B cell (primary cell): Measurements from ENCODE around the gene TEX54. TPM values are rescaled to one million over a fixed set of nuclear protein-coding genes. Genes with fewer than 3 reads are reported as not detected.
A peak's percentile ranks its signal among the peaks of the same experiment; 100 is the strongest.
"Not testable (repeated sequence)": the region's sequence is repeated elsewhere in the genome, so short reads cannot be mapped to it uniquely, and the experiment has no call there.

Experiments used
- ATAC-seq: fragments of 200-7000 bp; cut with Tn5 transposase; one replicate; pipeline ENCODE4 v1.10.0; 2021; ENCODE audit warnings: low read depth, mild to moderate bottlenecking, moderate number of reproducible peaks, moderate library complexity
- CTCF ChIA-PET: fragments of 350-600 bp; sonication (Branson Sonifier 250); formaldehyde crosslinking; loops from one replicate; lab custom pipeline; 2021; ENCODE audit warnings: antibody characterized with exemption, inconsistent platforms; lab: Charles Lee
- POLR2A ChIA-PET: fragments of 350-600 bp; sonication (Branson Sonifier 250); formaldehyde crosslinking; loops from one replicate; lab custom pipeline; 2021; ENCODE audit warnings: antibody characterized with exemption; lab: Charles Lee
- DNase-seq: peaks from one replicate; pipeline ENCODE4 v3.0.0; 2013
- H2AFZ ChIP-seq: 2 replicates; pipeline ENCODE4 v1.6.1; 2012; ENCODE audit warnings: mild to moderate bottlenecking, low read depth, low read length; ENCODE audit not compliant: insufficient read depth, poor library complexity, severe bottlenecking
- H3K27ac ChIP-seq, 2 donors: 1 replicate in 1 of 2; 2 replicates in 1 of 2; pipeline ENCODE4 v1.5.1; 2012 to 2013; ENCODE audit warnings: low read length in 2 of 2, mild to moderate bottlenecking in 2 of 2, moderate library complexity in 1 of 2
- H3K27me3 ChIP-seq, 4 experiments: fragments of 200-600 bp in 1 of 4; sonication (generic) in 1 of 4; replicated peaks in 1 of 4; 1 replicate in 2 of 4; 2 replicates in 2 of 4; pipeline versions ENCODE4 v1.6.1 to v1.7.0; 2013 to 2016; ENCODE audit warnings: low read length in 3 of 4, mild to moderate bottlenecking in 2 of 4, mixed read lengths in 1 of 4, moderate library complexity in 1 of 4; ENCODE audit not compliant: insufficient read depth in 4 of 4, control insufficient read depth in 3 of 4; ENCODE audit errors: control extremely low read depth in 1 of 4
- H3K36me3 ChIP-seq, 2 experiments: replicated peaks in 1 of 2; 1 replicate in 1 of 2; 2 replicates in 1 of 2; pipeline versions ENCODE4 v1.6.1 to v1.7.1; 2013; ENCODE audit warnings: low read length in 1 of 2; ENCODE audit not compliant: insufficient read depth in 2 of 2, control insufficient read depth in 1 of 2; ENCODE audit errors: control extremely low read depth in 1 of 2, extremely low read depth in 1 of 2
- H3K4me1 ChIP-seq, 2 donors: fragments of 200-600 bp in 1 of 2; sonication (generic) in 1 of 2; 1 replicate in 1 of 2; 2 replicates in 1 of 2; pipeline versions ENCODE4 v1.5.1 to v1.6.1; 2013 to 2017; ENCODE audit warnings: low read length in 2 of 2; ENCODE audit not compliant: control insufficient read depth in 2 of 2, insufficient read depth in 2 of 2
- H3K4me2 ChIP-seq: replicated peaks from 2 replicates; pipeline ENCODE3; 2012; ENCODE audit warnings: mild to moderate bottlenecking, low read depth, low read length; ENCODE audit not compliant: poor library complexity, severe bottlenecking
- H3K4me3 ChIP-seq, 5 experiments: fragments of 200-600 bp in 1 of 5; sonication (generic) in 1 of 5; 1 replicate in 3 of 5; 2 replicates in 2 of 5; pipeline versions ENCODE4 v1.5.1 to v1.7.0; 2011 to 2016; ENCODE audit warnings: low read length in 4 of 5, mild to moderate bottlenecking in 4 of 5, low read depth in 2 of 5, control low read depth in 1 of 5, moderate library complexity in 1 of 5; ENCODE audit not compliant: insufficient read depth in 1 of 5; ENCODE audit errors: control extremely low read depth in 1 of 5, extremely low read depth in 1 of 5
- H3K79me2 ChIP-seq: fragments of 200-600 bp; sonication (generic); one replicate; pipeline ENCODE4 v1.6.0; 2016; ENCODE audit warnings: low read length; ENCODE audit not compliant: control insufficient read depth, insufficient read depth
- H3K9ac ChIP-seq: fragments of 200-600 bp; sonication (generic); 2 replicates; pipeline ENCODE4 v1.6.1; 2017; ENCODE audit warnings: mild to moderate bottlenecking, low read length, moderate library complexity
- H3K9me3 ChIP-seq, 3 donors: one replicate each; pipeline versions ENCODE4 v1.6.1 to v1.7.1; 2013; ENCODE audit warnings: low read length in 2 of 3; ENCODE audit not compliant: control insufficient read depth in 2 of 3, insufficient read depth in 1 of 3; ENCODE audit errors: control extremely low read depth in 1 of 3
- H4K20me1 ChIP-seq: 2 replicates; pipeline ENCODE4 v1.6.0; 2012; ENCODE audit warnings: mild to moderate bottlenecking, low read length; ENCODE audit not compliant: insufficient read depth, control insufficient read depth, poor library complexity, severe bottlenecking
- H3K27ac Mint-ChIP-seq: one replicate; pipeline ENCODE4 v1.8.0; 2021; ENCODE audit warnings: mixed read lengths
- H3K27me3 Mint-ChIP-seq: one replicate; pipeline ENCODE4 v1.8.0; 2021; ENCODE audit warnings: mixed read lengths
- H3K4me1 Mint-ChIP-seq: one replicate; pipeline ENCODE4 v1.8.0; 2021; ENCODE audit warnings: mixed read lengths
- H3K4me3 Mint-ChIP-seq: one replicate; pipeline ENCODE4 v1.8.0; 2021; ENCODE audit warnings: mixed read lengths
- H3K9me3 Mint-ChIP-seq: one replicate; pipeline ENCODE4 v1.8.0; 2022; ENCODE audit warnings: mixed read lengths; ENCODE audit not compliant: insufficient read depth
- CTCF ChIP-seq: fragments of 200-600 bp; IDR thresholded peaks from one replicate; pipeline ENCODE4 v1.8.0; 2022; ENCODE audit warnings: antibody characterized with exemption, mild to moderate bottlenecking
- EZH2 ChIP-seq: IDR thresholded peaks from 2 replicates; pipeline ENCODE4 v1.6.1; 2012; ENCODE audit warnings: borderline replicate concordance, low read depth, mild to moderate bottlenecking, moderate library complexity, low read length; ENCODE audit not compliant: insufficient read depth, poor library complexity, severe bottlenecking
- WGBS: methylation state at CpG from one replicate; pipeline ENCODE4 v1.1.5; 2013; ENCODE audit warnings: missing lambda C conversion rate; ENCODE audit not compliant: insufficient coverage; 5-methylcytosine and 5-hydroxymethylcytosine counted together
- intact Hi-C: fragments of 100-400 bp; cut with micrococcal nuclease; formaldehyde crosslinking; loops from one replicate; pipeline ENCODE4 v1.10.0; 2022
- polyA plus RNA-seq: library from polyadenylated mRNA; depleted of rRNA; stranded (reverse); fragments of >200 nt; gene quantifications from 2 replicates; pipeline ENCODE4 v1.2.3, GENCODE V29; 2012
- total RNA-seq, 2 donors: library from RNA; stranded (reverse); fragments of 120-200 nt in 1 of 2; gene quantifications; 1 replicate in 1 of 2; 2 replicates in 1 of 2; pipeline versions ENCODE4 v1.2.3 to v1.2.4, GENCODE V29; 2013 to 2022

Gene TEX54
- total and polyA plus RNA-seq, 2 donors (not counting 1 experiment from before 2014, with no cell fraction given): 1.1 TPM; not detected in 1

GRCh38 chr11:62841361-62842170, 8.9 kb upstream of the TEX54 start:
- H3K27me3 Mint-ChIP-seq: no peaks in the 10 kb centered on the region
- no peaks in the 10 kb centered on the region for H3K9me3 ChIP-seq
- H3K79me2 ChIP-seq: peaks cover 28% of the 10 kb centered on the region
- H3K9me3 Mint-ChIP-seq: no peaks in the 10 kb centered on the region
- intact Hi-C loops: loop anchor here (1.0 to 5.0 kb wide), 6 partner anchors 14 to 284 kb away; partner anchors contain the start of genes HNRNPUL2, SLC3A2, TUT1 and ZBTB3
- peak; percentile 58 for ATAC-seq
- peak; percentile 95 for DNase-seq
- no peak overlapping the region for H3K4me3 Mint-ChIP-seq
- WGBS: 0% methylated on average over 25 of the region's 33 CpGs
- peak overlapping the region; percentile 74 for H3K4me2 ChIP-seq
- H2AFZ ChIP-seq: peak overlapping the region; percentile 92
- H3K27ac ChIP-seq: peak overlapping the region; percentile 99 to 100
- ChIA-PET POLR2A (interaction anchor here (0.6 to 5.0 kb wide), 38 partner anchors 9 to 1552 kb away, joined by 3 to 159 read pairs (median 8); partner anchors contain the start of genes B3GAT3, BSCL2, C11orf98 and CSKMT), CTCF (interaction anchor here (0.6 to 3.3 kb wide), 10 partner anchors 8 to 1461 kb away, joined by 3 to 13 read pairs (median 4); partner anchors contain the start of genes HNRNPUL2, POLR2G, SLC3A2 and STX5)
- H3K4me1 Mint-ChIP-seq: peaks cover 18% of the 10 kb centered on the region
- H3K36me3 ChIP-seq: peaks cover 0 to 11% of the 10 kb centered on the region in 2 experiments
- TF ChIP-seq EZH2 (no peak), CTCF (no peak)
- no peaks in the 10 kb centered on the region for H4K20me1 ChIP-seq
- peak overlapping the region; percentile 99 for H3K9ac ChIP-seq
- H3K27me3 ChIP-seq: no peaks in the 10 kb centered on the region
- peaks cover 14 to 33% of the 10 kb centered on the region in 2 donors for H3K4me1 ChIP-seq
- H3K4me3 ChIP-seq: peak overlapping the region; percentile 61 to 97 (median 91)
- no peak overlapping the region for H3K27ac Mint-ChIP-seq

- not testable (repeated sequence) for H3K27me3 ChIP-seq, H3K9me3 Mint-ChIP-seq, H3K9me3 ChIP-seq, H3K4me3 Mint-ChIP-seq, H3K27me3 Mint-ChIP-seq, H4K20me1 ChIP-seq, DNase-seq, H3K27ac Mint-ChIP-seq
- intact Hi-C loops: loop anchor here (1.0 to 5.0 kb wide), 4 partner anchors 40 to 284 kb away; partner anchors contain the start of genes HNRNPUL2, SLC3A2 and TUT1
- Histone ChIP-seq H2AFZ (peak overlapping the region; percentile 1), H3K79me2 (peaks cover 35% of the 10 kb centered on the region), H3K4me1 (peaks cover 14 to 33% of the 10 kb centered on the region in 2 donors), H3K4me3 (peak overlapping the region; percentile 61 to 97 (median 91)), H3K9ac (peak overlapping the region; percentile 99), H3K27ac (peak overlapping the region; percentile 99 to 100), H3K4me2 (peak overlapping the region; percentile 74), H3K36me3 (peaks cover 0 to 18% of the 10 kb centered on the region in 2 experiments)
- ATAC-seq: peak; percentile 5
- peaks cover 21% of the 10 kb centered on the region for H3K4me1 Mint-ChIP-seq
- ChIA-PET CTCF (interaction anchor here (0.6 to 3.3 kb wide), 14 partner anchors 9 to 1462 kb away, joined by 3 to 13 read pairs (median 4); partner anchors contain the start of genes HNRNPUL2, POLR2G, SLC3A2 and STX5), POLR2A (interaction anchor here (0.6 to 5.0 kb wide), 41 partner anchors 9 to 1551 kb away, joined by 3 to 159 read pairs (median 8); partner anchors contain the start of genes B3GAT3, BSCL2, C11orf98 and CSKMT)
- WGBS: 2% methylated on average over 41 of the region's 41 CpGs
These were observed 8.2 kb upstream of the TEX54 start for GRCh38 chr11:62840721-62841360.
